ENCODE results near the gene PARD3B.

Gene PARD3B

DNA sequence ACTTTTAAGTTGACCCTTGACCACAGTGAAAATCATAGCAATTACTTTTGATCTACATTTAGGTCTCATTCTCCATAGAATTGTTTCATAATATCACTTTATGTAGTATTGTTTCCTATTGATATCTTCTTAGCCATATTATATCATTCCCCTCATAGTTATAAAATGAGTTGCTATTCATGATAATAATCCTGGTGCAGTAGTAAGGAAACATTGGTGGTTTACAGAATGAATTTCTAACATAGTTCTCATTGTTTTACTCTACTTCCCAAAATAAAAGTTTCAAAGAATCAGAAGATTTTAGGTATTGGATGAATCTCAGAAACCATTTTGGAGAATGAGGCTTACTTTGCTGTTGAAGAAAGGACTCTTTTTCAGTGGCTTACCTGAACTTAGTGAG, 246.0 kb downstream of the PARD3B start:
- Histone ChIP-seq H3K27ac (ENCODE audit: low read depth, low read length) (no peak overlapping the region), H3K4me3 (ENCODE audit: low read depth, low read length) (no peak overlapping the region), H3K4me1 (ENCODE audit: control insufficient read depth, insufficient read depth, low read length) (no peaks in the 10 kb centered on the region), H3K27me3 (ENCODE audit: control insufficient read depth, insufficient read depth, low read length) (no peaks in the 10 kb centered on the region), H3K36me3 (ENCODE audit: control insufficient read depth, insufficient read depth, low read length) (no peaks in the 10 kb centered on the region), H3K9ac (ENCODE audit: low read depth, low read length) (no peak overlapping the region), H3K9me3 (ENCODE audit: control insufficient read depth, insufficient read depth, low read length) (no peaks in the 10 kb centered on the region)

DNA sequence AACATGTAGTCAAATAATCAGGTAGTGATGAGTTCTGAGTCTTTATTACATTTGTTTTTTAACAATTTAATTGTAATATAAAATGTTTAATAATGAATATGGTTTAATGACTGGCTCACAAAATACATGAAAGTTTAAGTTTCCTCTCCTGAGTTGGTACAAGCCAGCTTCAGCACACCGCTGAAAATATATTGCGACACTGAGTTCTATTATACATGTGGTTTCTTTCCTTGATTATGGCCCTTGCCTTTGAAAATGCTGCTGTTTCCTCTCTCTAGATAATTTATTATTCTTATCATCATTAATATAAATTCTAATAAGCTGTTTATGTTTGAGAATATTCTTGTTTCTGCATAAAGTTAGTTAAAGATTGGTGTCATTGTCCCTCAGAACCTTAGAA, 249.3 kb downstream of the PARD3B start:
- Histone ChIP-seq H3K4me1 (ENCODE audit: control insufficient read depth, insufficient read depth, low read length) (no peaks in the 10 kb centered on the region), H3K36me3 (ENCODE audit: control insufficient read depth, insufficient read depth, low read length) (no peaks in the 10 kb centered on the region), H3K9me3 (ENCODE audit: control insufficient read depth, insufficient read depth, low read length) (no peaks in the 10 kb centered on the region), H3K27me3 (ENCODE audit: control insufficient read depth, insufficient read depth, low read length) (no peaks in the 10 kb centered on the region), H3K27ac (ENCODE audit: low read depth, low read length) (no peak overlapping the region), H3K9ac (ENCODE audit: low read depth, low read length) (no peak overlapping the region), H3K4me3 (ENCODE audit: low read depth, low read length) (no peak overlapping the region)

DNA sequence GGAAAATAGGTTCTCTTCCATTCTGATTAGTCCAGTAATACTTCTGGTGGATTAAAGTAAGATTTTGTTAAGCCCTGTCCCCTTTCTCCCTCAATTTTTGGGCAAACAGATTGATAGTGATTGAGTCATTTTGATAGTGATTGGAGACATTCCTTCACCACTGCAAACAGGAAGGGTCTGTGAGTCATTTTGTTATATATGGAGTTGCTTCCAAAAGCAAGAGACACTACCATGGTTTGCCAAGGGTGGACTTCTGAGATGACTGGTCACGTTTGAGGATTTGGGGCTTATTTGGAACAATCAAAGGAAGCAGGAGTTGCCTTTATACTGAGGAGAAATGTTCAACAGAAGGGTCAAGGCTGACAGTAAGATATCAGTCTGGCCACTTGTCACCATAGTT, 249.9 kb downstream of the PARD3B start:
- Histone ChIP-seq H3K4me3 (ENCODE audit: low read depth, low read length) (no peak overlapping the region), H3K4me1 (ENCODE audit: control insufficient read depth, insufficient read depth, low read length) (no peaks in the 10 kb centered on the region), H3K36me3 (ENCODE audit: control insufficient read depth, insufficient read depth, low read length) (no peaks in the 10 kb centered on the region), H3K9me3 (ENCODE audit: control insufficient read depth, insufficient read depth, low read length) (no peaks in the 10 kb centered on the region), H3K27me3 (ENCODE audit: control insufficient read depth, insufficient read depth, low read length) (no peaks in the 10 kb centered on the region), H3K9ac (ENCODE audit: low read depth, low read length) (no peak overlapping the region), H3K27ac (ENCODE audit: low read depth, low read length) (no peak overlapping the region)

DNA sequence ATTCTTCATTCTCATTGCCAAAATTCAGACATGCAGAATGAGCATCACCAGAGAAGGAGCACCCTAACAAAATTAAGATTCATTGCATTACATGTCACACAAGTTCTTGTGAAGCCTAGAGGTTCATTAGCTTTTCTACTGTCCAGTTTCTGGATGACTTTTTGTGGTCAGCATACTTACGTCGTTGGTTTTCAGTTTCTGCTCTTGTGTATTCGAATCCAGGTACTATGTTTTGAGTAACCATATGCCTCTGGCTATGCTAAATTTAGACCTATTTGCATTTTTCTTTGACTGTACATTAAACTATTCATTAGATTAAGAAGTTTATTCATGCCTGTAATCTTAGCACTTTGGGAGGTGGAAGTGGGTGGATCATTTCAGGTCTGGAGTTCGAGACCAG, 251.3 kb downstream of the PARD3B start:
- Histone ChIP-seq H3K9me3 (ENCODE audit: control insufficient read depth, insufficient read depth, low read length) (no peaks in the 10 kb centered on the region), H3K36me3 (ENCODE audit: control insufficient read depth, insufficient read depth, low read length) (no peaks in the 10 kb centered on the region)

DNA sequence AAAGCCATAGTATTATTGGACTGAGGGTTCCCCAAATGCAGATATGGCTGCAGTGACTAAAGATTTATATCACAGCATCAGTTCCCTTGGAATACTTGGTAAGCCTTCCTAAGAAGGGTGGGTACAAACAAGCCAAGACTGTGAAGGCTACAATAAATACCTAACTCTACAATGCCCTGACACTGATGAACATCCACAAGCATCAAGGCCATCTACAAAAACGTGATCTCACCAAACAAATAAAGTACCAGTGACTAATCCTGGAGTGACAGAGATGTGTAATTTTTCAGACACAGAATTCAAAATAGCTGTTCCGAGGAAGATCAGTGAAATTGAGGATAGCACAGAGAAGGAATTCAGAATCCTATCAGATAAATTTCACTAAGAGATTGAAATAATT, 254.5 kb downstream of the PARD3B start:
- H3K4me3 ChIP-seq (ENCODE audit: low read depth, low read length) = no peak overlapping the region
- H3K36me3 ChIP-seq (ENCODE audit: control insufficient read depth, insufficient read depth, low read length) = no peaks in the 10 kb centered on the region
- H3K9ac ChIP-seq (ENCODE audit: low read depth, low read length) = no peak overlapping the region
- no peaks in the 10 kb centered on the region for H3K9me3 ChIP-seq (ENCODE audit: control insufficient read depth, insufficient read depth, low read length)
- H3K27ac ChIP-seq (ENCODE audit: low read depth, low read length) = no peak overlapping the region
- H3K27me3 ChIP-seq (ENCODE audit: control insufficient read depth, insufficient read depth, low read length) = no peaks in the 10 kb centered on the region
- no peaks in the 10 kb centered on the region for H3K4me1 ChIP-seq (ENCODE audit: control insufficient read depth, insufficient read depth, low read length)

More for the DNA sequence above, 251.3 kb downstream of the PARD3B start:
- no peak overlapping the region for H3K4me3 ChIP-seq (ENCODE audit: low read depth, low read length)
- no peaks in the 10 kb centered on the region for H3K4me1 ChIP-seq (ENCODE audit: control insufficient read depth, insufficient read depth, low read length)
- no peak overlapping the region for H3K27ac ChIP-seq (ENCODE audit: low read depth, low read length)
- no peaks in the 10 kb centered on the region for H3K27me3 ChIP-seq (ENCODE audit: control insufficient read depth, insufficient read depth, low read length)
- no peak overlapping the region for H3K9ac ChIP-seq (ENCODE audit: low read depth, low read length)

DNA sequence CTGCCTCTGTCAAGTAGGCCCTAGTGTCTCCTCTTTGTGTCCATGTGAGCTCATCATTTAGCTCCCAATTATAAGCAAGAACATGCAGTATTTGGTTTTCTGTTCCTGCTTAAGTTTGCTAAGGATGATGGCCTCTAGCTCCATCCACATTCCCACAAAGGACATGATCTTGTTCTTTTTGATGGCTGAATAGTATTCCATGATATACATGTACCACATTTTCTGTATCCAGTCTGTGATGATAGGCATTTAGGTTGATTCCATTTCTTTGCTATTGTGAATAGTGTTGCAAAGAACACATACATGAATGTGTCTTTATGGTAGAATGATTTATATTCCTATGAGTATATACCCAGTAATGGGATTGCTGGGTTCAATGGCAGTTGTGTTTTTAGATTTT, 263.2 kb downstream of the PARD3B start:
- Histone ChIP-seq H3K4me1 (ENCODE audit: control insufficient read depth, insufficient read depth, low read length) (no peaks in the 10 kb centered on the region), H3K36me3 (ENCODE audit: control insufficient read depth, insufficient read depth, low read length) (no peaks in the 10 kb centered on the region), H3K27ac (ENCODE audit: low read depth, low read length) (no peak overlapping the region), H3K4me3 (ENCODE audit: low read depth, low read length) (no peak overlapping the region), H3K27me3 (ENCODE audit: control insufficient read depth, insufficient read depth, low read length) (no peaks in the 10 kb centered on the region), H3K9ac (ENCODE audit: low read depth, low read length) (no peak overlapping the region), H3K9me3 (ENCODE audit: control insufficient read depth, insufficient read depth, low read length) (peaks cover 5% of the 10 kb centered on the region; the same call in 1 of the 2 replicates)

DNA sequence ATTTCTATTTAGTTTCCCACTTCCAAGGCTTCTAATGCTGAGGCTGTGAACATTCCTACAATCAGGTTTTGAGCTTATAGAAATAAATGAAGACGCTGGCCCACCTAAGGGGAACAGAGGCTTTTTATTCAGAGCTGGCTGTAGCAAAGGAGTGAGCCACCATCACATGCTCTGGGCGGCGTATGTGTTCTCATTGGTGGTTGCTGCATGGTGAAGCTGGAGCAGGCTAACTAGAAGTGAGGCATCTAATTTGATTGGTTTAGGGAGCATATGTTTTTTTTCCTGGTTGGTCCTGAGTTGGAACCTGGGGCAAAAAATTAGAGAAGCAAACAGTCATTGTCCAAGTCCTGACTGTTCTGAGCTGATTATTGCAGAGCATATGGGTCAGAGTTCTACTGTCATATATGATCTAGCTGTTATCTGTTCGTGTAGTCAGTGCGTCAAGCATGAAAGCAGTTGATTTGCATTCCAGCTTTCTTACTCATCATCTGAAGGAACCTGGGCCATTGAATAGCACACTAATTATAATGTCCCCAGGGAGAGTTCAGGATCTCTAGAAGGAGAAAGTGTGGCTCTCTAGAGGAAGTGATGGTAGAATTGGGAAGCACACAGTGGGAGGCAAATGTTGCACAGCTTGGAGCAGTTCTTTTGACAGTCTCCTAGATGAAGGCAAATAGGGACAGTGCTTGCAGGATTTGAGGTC, 279.6 kb downstream of the PARD3B start:
- H3K27ac ChIP-seq (ENCODE audit: low read depth, low read length) = peak overlapping the region; percentile 39
- no peaks in the 10 kb centered on the region for H3K27me3 ChIP-seq (ENCODE audit: control insufficient read depth, insufficient read depth, low read length)
- H3K9ac ChIP-seq (ENCODE audit: low read depth, low read length) = no peak overlapping the region
- no peaks in the 10 kb centered on the region for H3K36me3 ChIP-seq (ENCODE audit: control insufficient read depth, insufficient read depth, low read length)
- no peaks in the 10 kb centered on the region for H3K9me3 ChIP-seq (ENCODE audit: control insufficient read depth, insufficient read depth, low read length)
- peaks cover 10% of the 10 kb centered on the region for H3K4me1 ChIP-seq (ENCODE audit: control insufficient read depth, insufficient read depth, low read length)
- H3K4me3 ChIP-seq (ENCODE audit: low read depth, low read length) = no peak overlapping the region

DNA sequence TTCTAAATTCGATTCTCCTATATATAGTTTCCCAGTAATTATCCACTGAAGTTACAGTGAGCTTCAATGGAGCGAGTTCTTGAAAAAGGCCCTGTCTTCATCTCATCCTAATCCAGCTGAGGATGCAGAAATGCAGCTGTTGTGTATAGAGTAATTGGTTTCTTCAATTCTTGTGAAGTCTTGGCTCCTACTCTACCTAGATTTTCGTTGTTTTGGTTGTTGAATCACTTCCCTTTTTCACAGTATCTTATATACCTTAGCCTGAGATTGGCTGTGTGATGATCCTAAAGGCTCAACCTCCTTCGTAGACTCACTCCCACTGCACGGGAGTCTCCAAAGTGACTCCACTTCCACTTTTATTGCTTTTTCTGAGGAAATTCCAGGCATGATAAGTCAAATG, 280.4 kb downstream of the PARD3B start:
- Histone ChIP-seq H3K4me1 (ENCODE audit: control insufficient read depth, insufficient read depth, low read length) (peaks cover 10% of the 10 kb centered on the region), H3K27ac (ENCODE audit: low read depth, low read length) (peak overlapping the region; percentile 39), H3K4me3 (ENCODE audit: low read depth, low read length) (no peak overlapping the region), H3K9ac (ENCODE audit: low read depth, low read length) (no peak overlapping the region), H3K27me3 (ENCODE audit: control insufficient read depth, insufficient read depth, low read length) (no peaks in the 10 kb centered on the region), H3K36me3 (ENCODE audit: control insufficient read depth, insufficient read depth, low read length) (no peaks in the 10 kb centered on the region), H3K9me3 (ENCODE audit: control insufficient read depth, insufficient read depth, low read length) (no peaks in the 10 kb centered on the region)

DNA sequence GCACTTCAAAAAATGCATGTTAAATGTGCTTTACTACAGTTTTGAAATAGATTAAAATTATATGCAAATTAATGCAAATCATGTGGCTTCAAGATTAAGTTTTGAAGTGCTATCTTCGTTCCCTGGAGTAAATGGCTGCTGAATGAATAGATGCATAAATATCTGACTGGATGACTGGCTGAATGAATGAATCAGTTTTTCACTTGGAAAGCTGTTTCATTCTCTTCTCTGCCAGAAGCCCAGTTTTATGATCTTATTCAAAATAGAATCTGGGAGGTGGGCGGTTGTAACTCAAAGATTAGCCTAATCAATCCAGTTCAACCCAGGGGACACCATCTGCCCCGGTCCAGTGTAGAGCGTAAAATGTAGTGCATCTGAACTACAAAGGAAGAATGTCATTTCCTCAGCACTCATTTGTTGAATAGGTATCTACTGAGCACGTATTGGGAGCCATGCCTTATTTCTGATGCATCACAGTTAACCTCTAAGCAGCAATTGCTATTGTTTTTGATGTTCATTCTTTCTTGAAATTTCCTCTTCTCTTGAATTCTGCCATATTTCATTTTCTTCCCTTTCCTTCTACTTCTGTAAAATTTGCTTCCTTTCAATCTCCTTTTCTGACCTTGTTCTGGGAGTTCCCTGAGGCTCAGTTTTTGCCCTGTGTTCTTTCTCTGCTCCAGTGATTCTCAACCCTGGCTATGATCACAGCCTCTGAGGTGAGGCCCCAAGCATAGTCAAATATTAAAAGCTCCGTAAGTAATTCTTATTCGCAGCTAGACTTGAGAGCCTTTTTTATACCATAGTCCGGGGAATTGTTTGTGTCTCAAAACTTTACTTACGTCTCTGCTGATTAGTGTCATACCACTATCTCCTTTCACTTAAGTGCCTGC, 282.7 kb downstream of the PARD3B start:
- H3K9me3 ChIP-seq (ENCODE audit: control insufficient read depth, insufficient read depth, low read length) = no peaks in the 10 kb centered on the region
- H3K4me3 ChIP-seq (ENCODE audit: low read depth, low read length) = no peak overlapping the region
- no peaks in the 10 kb centered on the region for H3K36me3 ChIP-seq (ENCODE audit: control insufficient read depth, insufficient read depth, low read length)
- H3K27me3 ChIP-seq (ENCODE audit: control insufficient read depth, insufficient read depth, low read length) = no peaks in the 10 kb centered on the region
- peaks cover 10% of the 10 kb centered on the region for H3K4me1 ChIP-seq (ENCODE audit: control insufficient read depth, insufficient read depth, low read length)
- no peak overlapping the region for H3K27ac ChIP-seq (ENCODE audit: low read depth, low read length)
- no peak overlapping the region for H3K9ac ChIP-seq (ENCODE audit: low read depth, low read length)

DNA sequence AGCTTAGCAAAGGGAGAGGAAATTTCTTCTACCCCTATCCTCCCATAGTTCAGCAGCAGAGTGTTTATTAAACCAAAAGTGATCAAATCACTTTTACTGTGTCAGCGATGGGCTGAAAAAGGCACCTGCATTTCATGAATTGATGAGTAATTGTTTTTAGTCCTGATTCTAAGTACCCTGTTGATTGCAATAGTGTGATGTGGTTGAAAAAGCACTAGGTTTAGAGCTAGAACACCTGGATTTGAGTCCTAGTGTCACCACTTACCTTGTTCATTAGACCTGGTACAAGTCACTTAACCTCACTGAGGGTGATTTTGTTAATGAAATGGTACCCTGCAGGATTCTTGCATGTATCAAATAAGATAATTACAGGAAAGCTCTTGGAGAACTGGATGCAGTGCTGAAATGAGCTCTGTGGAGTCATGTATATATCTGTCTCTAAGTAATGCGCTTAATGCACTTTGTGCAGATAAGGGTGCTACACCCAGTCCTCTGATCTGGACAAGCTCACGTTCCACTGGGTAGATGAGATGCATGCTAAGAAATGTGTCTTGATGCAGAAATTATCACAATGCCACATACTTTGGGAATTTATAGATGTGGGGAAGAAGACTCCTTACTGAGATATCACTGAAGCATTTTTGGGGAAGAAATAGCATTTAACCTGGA, 289.6 kb downstream of the PARD3B start:
- H3K4me1 ChIP-seq (ENCODE audit: control insufficient read depth, insufficient read depth, low read length) = no peaks in the 10 kb centered on the region
- no peak overlapping the region for H3K27ac ChIP-seq (ENCODE audit: low read depth, low read length)

DNA sequence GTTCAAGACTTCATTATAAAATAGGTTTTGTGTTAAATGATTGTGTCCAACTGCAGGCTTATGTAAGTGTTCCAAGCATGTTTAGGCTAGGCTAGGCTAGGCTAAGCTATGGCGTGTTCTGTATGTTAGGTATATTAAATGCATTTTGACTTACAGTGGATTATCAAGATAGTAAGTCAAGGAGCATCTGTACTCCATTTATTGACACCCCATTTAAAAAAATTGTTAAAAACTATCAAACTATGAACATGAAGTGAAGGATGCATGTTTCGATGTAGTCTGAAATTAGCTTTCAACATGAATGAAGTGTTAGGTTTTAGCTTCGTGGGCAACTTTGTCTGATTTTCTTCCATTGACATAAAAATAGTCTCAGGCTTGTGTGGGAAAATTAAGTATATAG, 290.5 kb downstream of the PARD3B start:
- Histone ChIP-seq H3K36me3 (ENCODE audit: control insufficient read depth, insufficient read depth, low read length) (no peaks in the 10 kb centered on the region), H3K9ac (ENCODE audit: low read depth, low read length) (no peak overlapping the region), H3K27me3 (ENCODE audit: control insufficient read depth, insufficient read depth, low read length) (no peaks in the 10 kb centered on the region), H3K9me3 (ENCODE audit: control insufficient read depth, insufficient read depth, low read length) (no peaks in the 10 kb centered on the region), H3K4me3 (ENCODE audit: low read depth, low read length) (no peak overlapping the region), H3K27ac (ENCODE audit: low read depth, low read length) (no peak overlapping the region), H3K4me1 (ENCODE audit: control insufficient read depth, insufficient read depth, low read length) (no peaks in the 10 kb centered on the region)

More for the DNA sequence above, 289.6 kb downstream of the PARD3B start:
- H3K27me3 ChIP-seq (ENCODE audit: control insufficient read depth, insufficient read depth, low read length) = no peaks in the 10 kb centered on the region
- no peaks in the 10 kb centered on the region for H3K9me3 ChIP-seq (ENCODE audit: control insufficient read depth, insufficient read depth, low read length)
- H3K36me3 ChIP-seq (ENCODE audit: control insufficient read depth, insufficient read depth, low read length) = no peaks in the 10 kb centered on the region
- H3K9ac ChIP-seq (ENCODE audit: low read depth, low read length) = no peak overlapping the region
- no peak overlapping the region for H3K4me3 ChIP-seq (ENCODE audit: low read depth, low read length)

All from HUES48 (cell line).